ENCODE data around the gene CSRNP3.

DNA sequence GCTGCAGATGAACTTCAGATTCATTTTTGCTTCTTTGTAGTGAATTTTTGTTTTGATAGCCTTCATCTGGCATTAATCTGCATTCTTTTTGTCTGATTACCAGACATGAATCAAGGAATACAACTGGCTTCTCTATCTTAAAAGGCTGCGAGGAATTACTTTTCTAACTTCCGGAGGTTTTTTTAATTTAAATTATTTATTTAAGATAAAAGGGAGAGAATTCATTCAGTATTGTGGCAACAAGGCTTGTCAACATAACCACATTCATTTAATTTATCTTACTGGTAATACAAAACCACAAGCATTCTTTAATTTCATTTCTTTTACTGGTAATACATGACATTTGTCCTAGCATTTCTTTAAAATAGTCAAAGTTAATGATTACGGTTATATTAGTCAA, 36.0 kb downstream of the CSRNP3 start:
- TF ChIP-seq, protein P1, sequence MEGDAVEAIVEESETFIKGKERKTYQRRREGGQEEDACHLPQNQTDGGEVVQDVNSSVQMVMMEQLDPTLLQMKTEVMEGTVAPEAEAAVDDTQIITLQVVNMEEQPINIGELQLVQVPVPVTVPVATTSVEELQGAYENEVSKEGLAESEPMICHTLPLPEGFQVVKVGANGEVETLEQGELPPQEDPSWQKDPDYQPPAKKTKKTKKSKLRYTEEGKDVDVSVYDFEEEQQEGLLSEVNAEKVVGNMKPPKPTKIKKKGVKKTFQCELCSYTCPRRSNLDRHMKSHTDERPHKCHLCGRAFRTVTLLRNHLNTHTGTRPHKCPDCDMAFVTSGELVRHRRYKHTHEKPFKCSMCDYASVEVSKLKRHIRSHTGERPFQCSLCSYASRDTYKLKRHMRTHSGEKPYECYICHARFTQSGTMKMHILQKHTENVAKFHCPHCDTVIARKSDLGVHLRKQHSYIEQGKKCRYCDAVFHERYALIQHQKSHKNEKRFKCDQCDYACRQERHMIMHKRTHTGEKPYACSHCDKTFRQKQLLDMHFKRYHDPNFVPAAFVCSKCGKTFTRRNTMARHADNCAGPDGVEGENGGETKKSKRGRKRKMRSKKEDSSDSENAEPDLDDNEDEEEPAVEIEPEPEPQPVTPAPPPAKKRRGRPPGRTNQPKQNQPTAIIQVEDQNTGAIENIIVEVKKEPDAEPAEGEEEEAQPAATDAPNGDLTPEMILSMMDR (IDR thresholded peaks at IDR 0.05): no peak
- TF ChIP-seq POLR2AphosphoS5 (IDR thresholded peaks at IDR 0.05; ENCODE audit: low read depth, low read length) (no peak), SIN3A (IDR thresholded peaks at IDR 0.05; ENCODE audit: borderline replicate concordance, insufficient read depth, low read depth, low read length) (no peak)
- TF ChIP-seq, protein P2, sequence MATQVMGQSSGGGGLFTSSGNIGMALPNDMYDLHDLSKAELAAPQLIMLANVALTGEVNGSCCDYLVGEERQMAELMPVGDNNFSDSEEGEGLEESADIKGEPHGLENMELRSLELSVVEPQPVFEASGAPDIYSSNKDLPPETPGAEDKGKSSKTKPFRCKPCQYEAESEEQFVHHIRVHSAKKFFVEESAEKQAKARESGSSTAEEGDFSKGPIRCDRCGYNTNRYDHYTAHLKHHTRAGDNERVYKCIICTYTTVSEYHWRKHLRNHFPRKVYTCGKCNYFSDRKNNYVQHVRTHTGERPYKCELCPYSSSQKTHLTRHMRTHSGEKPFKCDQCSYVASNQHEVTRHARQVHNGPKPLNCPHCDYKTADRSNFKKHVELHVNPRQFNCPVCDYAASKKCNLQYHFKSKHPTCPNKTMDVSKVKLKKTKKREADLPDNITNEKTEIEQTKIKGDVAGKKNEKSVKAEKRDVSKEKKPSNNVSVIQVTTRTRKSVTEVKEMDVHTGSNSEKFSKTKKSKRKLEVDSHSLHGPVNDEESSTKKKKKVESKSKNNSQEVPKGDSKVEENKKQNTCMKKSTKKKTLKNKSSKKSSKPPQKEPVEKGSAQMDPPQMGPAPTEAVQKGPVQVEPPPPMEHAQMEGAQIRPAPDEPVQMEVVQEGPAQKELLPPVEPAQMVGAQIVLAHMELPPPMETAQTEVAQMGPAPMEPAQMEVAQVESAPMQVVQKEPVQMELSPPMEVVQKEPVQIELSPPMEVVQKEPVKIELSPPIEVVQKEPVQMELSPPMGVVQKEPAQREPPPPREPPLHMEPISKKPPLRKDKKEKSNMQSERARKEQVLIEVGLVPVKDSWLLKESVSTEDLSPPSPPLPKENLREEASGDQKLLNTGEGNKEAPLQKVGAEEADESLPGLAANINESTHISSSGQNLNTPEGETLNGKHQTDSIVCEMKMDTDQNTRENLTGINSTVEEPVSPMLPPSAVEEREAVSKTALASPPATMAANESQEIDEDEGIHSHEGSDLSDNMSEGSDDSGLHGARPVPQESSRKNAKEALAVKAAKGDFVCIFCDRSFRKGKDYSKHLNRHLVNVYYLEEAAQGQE (IDR thresholded peaks at IDR 0.05; ENCODE audit: insufficient read depth in 1 of 2, low read depth in 2 of 2, low read length in 1 of 2): no peak

All from Panc1 (cell line).